Body of pancreas (tissue), 4 donors: ENCODE data around the gene LMTK2. TPM values are rescaled to one million over a fixed set of nuclear protein-coding genes. Genes with fewer than 3 reads are reported as not detected.

Experiments used
- ATAC-seq: fragments of 150-250 bp; one replicate; pipeline ENCODE4 v1.9.1; 2016
- DNase-seq, 4 donors: peaks; one replicate each; pipeline ENCODE4 v3.0.0-alpha.2; 2019
- H3K27ac ChIP-seq, 4 donors: fragments of 200-600 bp; sonication (generic); 1 replicate in 3 of 4; 2 replicates in 1 of 4; pipeline versions ENCODE4 v1.5.1 to v1.6.1; 2016 to 2019; ENCODE audit warnings: mild to moderate bottlenecking in 1 of 4, mixed read lengths in 1 of 4, moderate library complexity in 1 of 4
- H3K27me3 ChIP-seq, 2 donors: fragments of 200-600 bp; sonication (generic); one replicate each; pipeline ENCODE4 v1.6.0; 2016; ENCODE audit warnings: mild to moderate bottlenecking in 1 of 2
- H3K36me3 ChIP-seq, 2 donors: fragments of 200-600 bp; sonication (generic); replicated peaks in 1 of 2; 2 replicates each; pipeline ENCODE4 v1.5.1; 2016; ENCODE audit warnings: low read depth in 2 of 2; ENCODE audit not compliant: insufficient read depth in 1 of 2
- H3K4me1 ChIP-seq: fragments of 200-600 bp; sonication (generic); one replicate; pipeline ENCODE4 v1.6.0; 2016
- H3K4me3 ChIP-seq, 2 donors: fragments of 200-600 bp; sonication (generic); 1 replicate in 1 of 2; 2 replicates in 1 of 2; pipeline ENCODE4 v1.5.1; 2016 to 2019
- H3K9me3 ChIP-seq, 3 donors: fragments of 200-600 bp; sonication (generic); 1 replicate in 2 of 3; 2 replicates in 1 of 3; pipeline ENCODE4 v1.5.1; 2016
- CTCF ChIP-seq, 7 experiments: fragments of 450-650 bp in 4 of 7; fragments of 200-600 bp in 3 of 7; sonication (generic) in 3 of 7; IDR thresholded peaks; one replicate each; pipeline ENCODE4 v1.5.1; 2016 to 2019; ENCODE audit warnings: antibody characterized with exemption in 7 of 7
- POLR2A ChIP-seq, 3 donors: fragments of 450-650 bp; IDR thresholded peaks; one replicate each; pipeline ENCODE4 v1.6.1; 2016; ENCODE audit warnings: antibody characterized with exemption in 3 of 3, mild to moderate bottlenecking in 2 of 3
- WGBS, 2 donors: methylation state at CpG; one replicate each; pipeline ENCODE4 v1.1.5; 2017; 5-methylcytosine and 5-hydroxymethylcytosine counted together
- intact Hi-C: fragments of 100-400 bp; cut with DNase I; formaldehyde crosslinking; loops from one replicate; pipeline ENCODE4 v1.15.1; 2023
- total RNA-seq, 2 donors: library from RNA; depleted of rRNA; stranded (reverse); fragments of >200 nt; gene quantifications; one replicate each; pipeline ENCODE4 v1.1.0, GENCODE V29; 2016

The LMTK2 gene
- total RNA-seq, 2 donors from 2014 or later: 19.7 to 23.1 TPM

- no peak overlapping the region for H3K4me3 ChIP-seq
- no peaks in the 10 kb centered on the region for H3K4me1 ChIP-seq
- TF ChIP-seq CTCF (IDR thresholded peaks at IDR 0.05): no peak
- no peak for TF ChIP-seq POLR2A (IDR thresholded peaks at IDR 0.05)
- DNase-seq (no peak), ATAC-seq (no peak)
- peaks cover 8 to 14% of the 10 kb centered on the region in 2 donors for H3K36me3 ChIP-seq
- 87 to 90% methylated on average over 17 to 22 of the region's 22 CpGs for WGBS, 2 donors
- intact Hi-C loops: no loop called here
- no peaks in the 10 kb centered on the region for H3K27me3 ChIP-seq
- H3K27ac ChIP-seq: no peak overlapping the region
- H3K9me3 ChIP-seq: no peaks in the 10 kb centered on the region
Observed at GRCh38 chr7:98192781-98193457, 86.3 kb downstream of the LMTK2 start.

DNA sequence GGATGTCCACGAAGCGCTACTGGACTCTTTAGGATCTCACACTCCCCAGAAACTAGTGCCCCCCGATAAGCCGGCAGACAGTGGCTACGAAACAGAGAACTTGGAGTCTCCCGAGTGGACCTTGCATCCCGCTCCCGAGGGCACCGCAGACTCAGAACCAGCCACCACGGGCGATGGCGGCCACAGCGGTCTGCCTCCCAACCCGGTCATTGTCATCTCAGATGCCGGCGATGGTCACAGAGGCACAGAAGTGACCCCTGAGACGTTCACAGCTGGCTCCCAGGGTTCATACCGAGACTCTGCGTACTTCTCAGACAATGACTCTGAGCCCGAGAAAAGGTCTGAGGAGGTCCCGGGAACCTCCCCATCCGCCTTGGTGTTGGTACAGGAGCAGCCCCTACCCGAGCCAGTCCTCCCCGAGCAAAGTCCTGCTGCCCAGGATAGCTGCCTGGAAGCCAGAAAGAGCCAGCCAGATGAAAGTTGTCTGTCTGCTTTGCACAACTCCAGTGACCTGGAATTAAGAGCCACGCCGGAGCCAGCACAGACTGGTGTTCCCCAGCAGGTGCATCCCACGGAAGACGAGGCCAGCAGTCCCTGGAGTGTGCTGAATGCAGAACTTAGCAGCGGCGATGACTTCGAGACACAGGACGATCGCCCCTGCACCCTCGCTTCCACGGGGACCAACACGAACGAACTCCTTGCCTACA lies 87.0 kb downstream of the LMTK2 start:
- no peaks in the 10 kb centered on the region for H3K9me3 ChIP-seq
- TF ChIP-seq POLR2A (IDR thresholded peaks at IDR 0.05) (no peak), CTCF (IDR thresholded peaks at IDR 0.05) (no peak)
- H3K36me3 ChIP-seq: peaks cover 8 to 14% of the 10 kb centered on the region in 2 donors
- no peak for DNase-seq
- no peak overlapping the region for H3K4me3 ChIP-seq
- ATAC-seq: no peak
- intact Hi-C loops: no loop called here
- H3K27me3 ChIP-seq: no peaks in the 10 kb centered on the region
- no peaks in the 10 kb centered on the region for H3K4me1 ChIP-seq
- H3K27ac ChIP-seq: no peak overlapping the region
- WGBS, 2 donors: 94% methylated on average over 6 to 31 of the region's 37 CpGs

- no peak for ATAC-seq
- 95 to 98% methylated on average over 28 of the region's 28 CpGs for WGBS, 2 donors
- no peaks in the 10 kb centered on the region for H3K27me3 ChIP-seq
- H3K4me3 ChIP-seq: no peak overlapping the region
- intact Hi-C loops: no loop called here
- TF ChIP-seq POLR2A (IDR thresholded peaks at IDR 0.05) (no peak), CTCF (IDR thresholded peaks at IDR 0.05) (no peak)
- H3K27ac ChIP-seq: no peak overlapping the region
- H3K9me3 ChIP-seq: no peaks in the 10 kb centered on the region
- H3K4me1 ChIP-seq: no peaks in the 10 kb centered on the region
- H3K36me3 ChIP-seq: peaks cover 8 to 14% of the 10 kb centered on the region in 2 donors
- no peak for DNase-seq
Observed at GRCh38 chr7:98194186-98194585, 87.5 kb downstream of the LMTK2 start.

DNA sequence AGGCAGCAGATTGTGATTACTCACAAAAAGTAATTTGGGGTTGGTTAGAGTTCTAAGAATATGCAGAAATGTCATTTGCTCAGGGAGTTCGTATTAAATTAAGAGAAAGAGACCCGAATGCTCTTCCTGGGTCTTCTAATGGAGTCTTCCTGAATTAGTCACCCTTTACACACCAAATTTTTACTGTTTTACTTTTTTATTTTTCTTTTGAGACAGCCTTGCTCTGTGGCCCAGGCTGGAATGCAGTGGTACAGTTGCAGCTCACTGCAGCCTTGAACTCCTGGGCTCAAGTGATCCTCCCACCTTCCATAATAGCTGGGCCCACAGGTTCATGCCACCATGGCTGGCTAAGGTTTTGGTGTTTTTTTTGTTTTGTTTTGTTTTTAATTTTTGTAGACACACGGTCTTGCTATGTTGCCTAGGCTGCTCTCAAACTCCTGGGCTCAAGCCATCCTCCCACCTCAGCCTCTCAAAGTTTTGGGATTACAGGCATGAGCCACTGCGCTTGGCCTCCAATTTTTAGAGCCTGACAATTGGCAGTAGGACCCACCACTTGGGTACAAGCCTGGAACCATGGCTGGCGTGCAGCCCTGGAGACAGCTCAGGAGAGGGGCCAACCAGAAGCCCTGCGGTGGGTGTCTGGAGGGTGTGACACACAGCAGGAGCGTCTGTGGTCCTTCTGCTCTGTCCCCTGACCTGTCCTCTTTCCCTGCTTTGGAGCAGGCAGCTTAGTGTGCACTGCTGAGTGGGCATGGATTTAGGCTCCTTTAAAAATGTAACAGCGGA lies 88.2 kb downstream of the LMTK2 start:
- TF ChIP-seq CTCF (IDR thresholded peaks at IDR 0.05) (no peak), POLR2A (IDR thresholded peaks at IDR 0.05) (no peak)
- H3K27ac ChIP-seq: no peak overlapping the region
- DNase-seq (no peak), ATAC-seq (no peak)
- intact Hi-C loops: no loop called here
- peaks cover 8 to 14% of the 10 kb centered on the region in 2 donors for H3K36me3 ChIP-seq
- 90 to 95% methylated on average over 7 to 8 of the region's 8 CpGs for WGBS, 2 donors
- H3K4me3 ChIP-seq: no peak overlapping the region
- H3K9me3 ChIP-seq: no peaks in the 10 kb centered on the region
- no peaks in the 10 kb centered on the region for H3K4me1 ChIP-seq
- no peaks in the 10 kb centered on the region for H3K27me3 ChIP-seq
